HEK293 (cell line): Measurements from ENCODE around the gene SMARCB1.

Source experiments
- CTCF ChIA-PET: fragments of 350-600 bp; formaldehyde crosslinking; extraction: SDS; loops from one replicate; lab custom pipeline; 2021; ENCODE audit warnings: antibody characterized with exemption; lab: Yijun Ruan, JAX
- POLR2A ChIA-PET: fragments of 300-600 bp; formaldehyde crosslinking; extraction: SDS; loops from one replicate; lab custom pipeline; 2020; ENCODE audit warnings: antibody characterized with exemption, inconsistent platforms; lab: Yijun Ruan, JAX
- H3K27ac ChIP-seq: fragments of 200-500 bp; sonication (Bioruptor generic); 2 replicates; pipeline ENCODE4 v1.5.1; 2014; ENCODE audit warnings: low read depth, low read length, control low read depth, inconsistent platforms; ENCODE audit errors: extremely low read depth
- H3K36me3 ChIP-seq, 2 experiments: fragments of 200-500 bp in 1 of 2; sonication (Bioruptor generic) in 1 of 2; 1 replicate in 1 of 2; 2 replicates in 1 of 2; pipeline ENCODE4 v1.5.1; 2014 to 2017; ENCODE audit warnings: inconsistent platforms in 2 of 2, low read length in 2 of 2; ENCODE audit not compliant: control insufficient read depth in 2 of 2, insufficient read depth in 1 of 2
- H3K4me1 ChIP-seq: fragments of 200-500 bp; sonication (Bioruptor generic); 2 replicates; pipeline ENCODE4 v1.5.1; 2014; ENCODE audit warnings: mild to moderate bottlenecking, low read length, inconsistent platforms; ENCODE audit not compliant: control insufficient read depth, insufficient read depth
- H3K4me3 ChIP-seq: 2 replicates; pipeline ENCODE4 v1.5.1; 2011; ENCODE audit warnings: low read depth, mild to moderate bottlenecking, control low read depth, low read length, moderate library complexity
- H3K9me3 ChIP-seq: fragments of 200-500 bp; sonication (Bioruptor generic); 2 replicates; pipeline ENCODE4 v1.5.1; 2014; ENCODE audit warnings: low read depth, low read length, inconsistent platforms; ENCODE audit not compliant: control insufficient read depth, insufficient read depth
- BCL11A ChIP-seq: fragments of 450-650 bp; formaldehyde crosslinking; IDR thresholded peaks from 2 replicates; pipeline ENCODE4 v1.5.1; 2016; ENCODE audit warnings: low read depth, missing biosample characterization, missing genetic modification characterization
- MZF1 ChIP-seq: fragments of 450-650 bp; formaldehyde crosslinking; IDR thresholded peaks from 2 replicates; pipeline ENCODE4 v1.5.1; 2017; ENCODE audit warnings: missing biosample characterization, missing genetic modification characterization, borderline replicate concordance
- PBX3 ChIP-seq: sonication (generic); formaldehyde crosslinking; IDR thresholded peaks from 2 replicates; pipeline ENCODE4 v1.8.1; 2022; ENCODE audit warnings: mild to moderate bottlenecking, moderate library complexity, missing genetic modification reagents
- SALL2 ChIP-seq: fragments of 450-650 bp; formaldehyde crosslinking; IDR thresholded peaks from 2 replicates; pipeline ENCODE4 v1.5.0; 2017; ENCODE audit warnings: missing biosample characterization, mild to moderate bottlenecking, missing genetic modification characterization, borderline replicate concordance
- SCRT1 ChIP-seq: fragments of 450-650 bp; formaldehyde crosslinking; IDR thresholded peaks from 2 replicates; pipeline ENCODE4 v1.5.1; 2016; ENCODE audit warnings: missing biosample characterization, missing genetic modification characterization, borderline replicate concordance
- TCF7L2 ChIP-seq: IDR thresholded peaks from 2 replicates; pipeline ENCODE4 v1.6.1; 2011; ENCODE audit warnings: low read depth, mild to moderate bottlenecking, inconsistent platforms, low read length, moderate library complexity, borderline replicate concordance
- TRIM28 ChIP-seq: IDR thresholded peaks from 2 replicates; pipeline ENCODE4 v1.6.1; 2011; ENCODE audit warnings: low read length, control low read depth, borderline replicate concordance
- ZBTB26 ChIP-seq: fragments of 450-650 bp; formaldehyde crosslinking; optimal IDR thresholded peaks from 2 replicates; pipeline ENCODE3; 2016; ENCODE audit warnings: missing biosample characterization, mild to moderate bottlenecking, missing genetic modification characterization
- ZEB2 ChIP-seq: fragments of 450-650 bp; formaldehyde crosslinking; IDR thresholded peaks from 2 replicates; pipeline ENCODE4 v1.5.1; 2016; ENCODE audit warnings: missing biosample characterization, missing genetic modification characterization
- ZNF121 ChIP-seq: fragments of 450-650 bp; formaldehyde crosslinking; IDR thresholded peaks from 2 replicates; pipeline ENCODE4 v1.5.1; 2016; ENCODE audit warnings: missing biosample characterization, missing genetic modification characterization
- ZNF138 ChIP-seq: fragments of 450-650 bp; formaldehyde crosslinking; IDR thresholded peaks from 2 replicates; pipeline ENCODE4 v1.5.1; 2016; ENCODE audit warnings: missing biosample characterization, missing genetic modification characterization, borderline replicate concordance
- ZNF140 ChIP-seq: fragments of 450-650 bp; formaldehyde crosslinking; IDR thresholded peaks from 2 replicates; pipeline ENCODE4 v1.5.1; 2016; ENCODE audit warnings: missing biosample characterization, missing genetic modification characterization
- ZNF19 ChIP-seq: fragments of 450-650 bp; formaldehyde crosslinking; IDR thresholded peaks from 2 replicates; pipeline ENCODE4; 2016; ENCODE audit warnings: missing biosample characterization, missing genetic modification characterization, low read depth
- ZNF239 ChIP-seq: fragments of 450-650 bp; formaldehyde crosslinking; IDR thresholded peaks from 2 replicates; pipeline ENCODE4 v1.5.1; 2016; ENCODE audit warnings: missing biosample characterization, missing genetic modification characterization
- ZNF26 ChIP-seq: fragments of 450-650 bp; formaldehyde crosslinking; IDR thresholded peaks from 2 replicates; pipeline ENCODE4 v1.5.1; 2016; ENCODE audit warnings: missing biosample characterization, missing genetic modification characterization
- ZNF311 ChIP-seq: fragments of 450-650 bp; formaldehyde crosslinking; IDR thresholded peaks from 2 replicates; pipeline ENCODE4 v1.5.1; 2017; ENCODE audit warnings: missing biosample characterization, missing genetic modification characterization, borderline replicate concordance
- ZNF324 ChIP-seq: fragments of 450-650 bp; formaldehyde crosslinking; IDR thresholded peaks from 2 replicates; pipeline ENCODE4 v1.5.1; 2016; ENCODE audit warnings: missing biosample characterization, missing genetic modification characterization
- ZNF510 ChIP-seq: fragments of 450-650 bp; formaldehyde crosslinking; IDR thresholded peaks from 2 replicates; pipeline ENCODE4 v1.5.1; 2018; ENCODE audit warnings: mild to moderate bottlenecking, missing genetic modification characterization, missing biosample characterization; ENCODE audit not compliant: insufficient replicate concordance
- ZNF623 ChIP-seq: fragments of 450-650 bp; formaldehyde crosslinking; IDR thresholded peaks from 2 replicates; pipeline ENCODE4 v1.5.1; 2016; ENCODE audit warnings: missing biosample characterization, missing genetic modification characterization
- ZNF677 ChIP-seq: fragments of 450-650 bp; IDR thresholded peaks from 2 replicates; pipeline ENCODE4 v1.5.0; 2018; ENCODE audit warnings: missing biosample characterization, mild to moderate bottlenecking, missing genetic modification characterization, moderate library complexity
- ZNF830 ChIP-seq: fragments of 450-650 bp; IDR thresholded peaks from 2 replicates; pipeline ENCODE4 v1.5.0; 2018; ENCODE audit warnings: missing biosample characterization, missing genetic modification characterization, low read depth, mild to moderate bottlenecking, moderate library complexity
- ZSCAN23 ChIP-seq: fragments of 450-650 bp; formaldehyde crosslinking; IDR thresholded peaks from 2 replicates; pipeline ENCODE4 v1.5.1; 2016; ENCODE audit warnings: missing biosample characterization, missing genetic modification characterization

The SMARCB1 gene

DNA sequence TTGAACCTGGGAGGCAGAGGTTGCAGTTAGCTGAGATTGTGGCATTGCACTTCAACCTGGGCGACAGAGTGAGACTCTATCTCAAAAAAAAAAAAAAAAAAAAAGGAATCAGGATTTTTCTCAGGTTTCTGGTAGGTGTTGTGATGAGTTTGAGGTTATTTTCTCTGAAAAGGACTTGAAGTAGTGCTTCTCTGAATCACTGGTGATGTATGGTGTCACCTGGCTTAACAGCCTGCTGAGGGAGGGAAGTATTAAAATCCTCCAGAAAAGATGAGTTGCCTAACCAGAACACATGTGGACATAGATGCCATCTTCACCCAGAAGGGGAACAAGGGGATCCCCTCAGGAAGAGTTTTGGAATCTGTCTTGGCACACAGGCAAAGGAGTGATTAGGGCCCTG, 20.1 kb downstream of the SMARCB1 start:
- no peak overlapping the region for H3K4me3 ChIP-seq
- POLR2A ChIA-PET, result no interaction called here
- no peak overlapping the region for H3K27ac ChIP-seq
- TF ChIP-seq ZNF677 (tag by site-specific recombination) (no peak), ZNF311 (tag by site-specific recombination) (no peak), ZNF19 (tag by site-specific recombination) (no peak), ZNF26 (tag by site-specific recombination) (no peak), TCF7L2 (no peak), ZNF121 (tag by site-specific recombination) (no peak), ZNF138 (tag by site-specific recombination) (no peak), SCRT1 (no peak), ZEB2 (no peak), ZNF324 (tag by site-specific recombination) (no peak), PBX3 (CRISPR knock-in tag) (no peak), TRIM28 (no peak)
- peaks cover 41 to 70% of the 10 kb centered on the region in 2 experiments for H3K36me3 ChIP-seq
- H3K9me3 ChIP-seq, result no peaks in the 10 kb centered on the region
- no peaks in the 10 kb centered on the region for H3K4me1 ChIP-seq
- CTCF ChIA-PET, result no interaction called here

- H3K9me3 ChIP-seq, result no peaks in the 10 kb centered on the region
- CTCF ChIA-PET, result interaction anchor here (0.6 to 0.8 kb wide), 3 partner anchors 11 to 243 kb away, joined by 3 to 10 read pairs (median 3); no protein-coding TSS in a partner anchor
- TF ChIP-seq ZNF140 (tag by site-specific recombination) (no peak), MZF1 (no peak), SALL2 (tag by site-specific recombination) (no peak), ZBTB26 (tag by site-specific recombination) (no peak), ZNF623 (tag by site-specific recombination) (no peak), ZSCAN23 (tag by site-specific recombination) (no peak), BCL11A (tag by site-specific recombination) (no peak), ZNF239 (tag by site-specific recombination) (no peak), ZNF830 (no peak), ZNF510 (no peak)
- TF ChIP-seq, all 188 proteins: peak for 0
- Histone ChIP-seq H3K36me3 (peaks cover 26 to 55% of the 10 kb centered on the region in 2 experiments), H3K27ac (no peak overlapping the region), H3K4me1 (no peaks in the 10 kb centered on the region), H3K4me3 (no peak overlapping the region)
- POLR2A ChIA-PET, result interaction anchor here (1.3 kb wide), 1 partner anchor 10 kb away, joined by 3 read pairs; no protein-coding TSS in a partner anchor
Observed at GRCh38 chr22:23812378-23812777, 25.6 kb downstream of the SMARCB1 start.
